Astrocyte of the cerebellum (primary cell): ENCODE results near the gene CRACR2B.

ENCODE experiments used
- DNase-seq: peaks from one replicate; pipeline ENCODE4 v3.0.0-alpha.2; 2011; ENCODE audit warnings: low read depth
- H3K4me3 ChIP-seq: 2 replicates; pipeline ENCODE4 v1.5.1; 2011; ENCODE audit warnings: mild to moderate bottlenecking, low read depth, low read length, moderate library complexity
- in situ Hi-C: cut with HindIII; loops from 2 replicates; pipeline ENCODE4 v1.10.0; 2017; ENCODE audit warnings: low sequenced_read_pairs
- TF ChIP-seq, protein P1 (sequence below): IDR thresholded peaks from 2 replicates; pipeline ENCODE4 v1.5.1; 2012; ENCODE audit warnings: low read length, low read depth, moderate library complexity, mild to moderate bottlenecking; ENCODE audit errors: missing control alignments

Gene CRACR2B

DNA sequence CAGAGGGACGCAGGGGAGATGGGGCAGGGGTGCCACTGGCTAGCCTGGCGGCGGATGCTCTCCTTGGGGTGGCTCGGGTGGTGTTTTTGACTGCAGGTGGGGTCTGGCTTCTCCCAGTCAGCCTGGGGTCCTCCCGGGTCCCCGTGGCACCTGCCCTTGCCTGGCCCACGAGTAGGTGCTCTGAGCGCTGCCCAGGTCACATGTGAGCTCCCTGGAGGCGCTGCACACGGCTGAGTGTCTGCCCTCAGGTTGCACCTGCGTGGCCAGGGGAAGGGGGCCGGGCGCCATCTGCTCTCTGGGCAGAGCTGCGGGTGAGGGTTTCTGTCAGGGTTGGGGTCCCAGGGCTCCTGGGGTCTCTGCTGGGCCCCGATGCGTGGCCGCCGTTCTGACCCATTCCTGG is 20.2 kb downstream of the CRACR2B start:
- no peak overlapping the region for H3K4me3 ChIP-seq
- TF ChIP-seq, protein P1, sequence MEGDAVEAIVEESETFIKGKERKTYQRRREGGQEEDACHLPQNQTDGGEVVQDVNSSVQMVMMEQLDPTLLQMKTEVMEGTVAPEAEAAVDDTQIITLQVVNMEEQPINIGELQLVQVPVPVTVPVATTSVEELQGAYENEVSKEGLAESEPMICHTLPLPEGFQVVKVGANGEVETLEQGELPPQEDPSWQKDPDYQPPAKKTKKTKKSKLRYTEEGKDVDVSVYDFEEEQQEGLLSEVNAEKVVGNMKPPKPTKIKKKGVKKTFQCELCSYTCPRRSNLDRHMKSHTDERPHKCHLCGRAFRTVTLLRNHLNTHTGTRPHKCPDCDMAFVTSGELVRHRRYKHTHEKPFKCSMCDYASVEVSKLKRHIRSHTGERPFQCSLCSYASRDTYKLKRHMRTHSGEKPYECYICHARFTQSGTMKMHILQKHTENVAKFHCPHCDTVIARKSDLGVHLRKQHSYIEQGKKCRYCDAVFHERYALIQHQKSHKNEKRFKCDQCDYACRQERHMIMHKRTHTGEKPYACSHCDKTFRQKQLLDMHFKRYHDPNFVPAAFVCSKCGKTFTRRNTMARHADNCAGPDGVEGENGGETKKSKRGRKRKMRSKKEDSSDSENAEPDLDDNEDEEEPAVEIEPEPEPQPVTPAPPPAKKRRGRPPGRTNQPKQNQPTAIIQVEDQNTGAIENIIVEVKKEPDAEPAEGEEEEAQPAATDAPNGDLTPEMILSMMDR, result no peak
- no peak for DNase-seq

DNA sequence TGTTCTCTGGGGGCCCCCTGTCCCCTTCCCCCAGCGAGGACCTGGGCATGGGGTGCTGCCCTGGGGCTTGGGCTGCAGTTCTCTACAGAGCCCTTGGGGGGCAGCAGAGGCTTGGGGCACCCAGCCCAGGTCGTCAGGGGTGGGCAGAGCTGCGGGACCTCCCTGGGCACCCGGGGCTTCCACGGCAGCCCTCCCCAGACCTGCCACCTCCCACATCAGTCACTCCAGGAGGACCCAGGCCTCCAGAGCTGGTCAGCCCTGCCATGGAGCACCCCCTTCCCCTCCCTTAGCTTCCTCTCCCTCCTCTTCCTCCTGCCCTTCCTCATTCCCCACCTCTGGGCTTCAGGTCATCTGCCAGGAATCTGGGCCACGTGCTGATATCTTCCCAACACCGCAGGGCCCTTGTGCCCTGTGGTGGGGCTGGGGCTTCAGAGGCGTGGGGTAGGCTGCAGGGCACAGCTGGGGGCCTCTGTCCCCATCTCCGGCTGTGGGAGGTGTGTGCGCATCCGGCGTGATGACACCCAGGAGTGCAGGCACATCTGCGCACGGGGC is 20.7 kb downstream of the CRACR2B start:
- TF ChIP-seq, protein P1, result peak; percentile 93
- DNase-seq, result no peak
- peak overlapping the region; percentile 3 for H3K4me3 ChIP-seq
- in situ Hi-C loops, result no loop called here

More for the DNA sequence above, 20.2 kb downstream of the CRACR2B start:
- in situ Hi-C loops, result no loop called here

DNA sequence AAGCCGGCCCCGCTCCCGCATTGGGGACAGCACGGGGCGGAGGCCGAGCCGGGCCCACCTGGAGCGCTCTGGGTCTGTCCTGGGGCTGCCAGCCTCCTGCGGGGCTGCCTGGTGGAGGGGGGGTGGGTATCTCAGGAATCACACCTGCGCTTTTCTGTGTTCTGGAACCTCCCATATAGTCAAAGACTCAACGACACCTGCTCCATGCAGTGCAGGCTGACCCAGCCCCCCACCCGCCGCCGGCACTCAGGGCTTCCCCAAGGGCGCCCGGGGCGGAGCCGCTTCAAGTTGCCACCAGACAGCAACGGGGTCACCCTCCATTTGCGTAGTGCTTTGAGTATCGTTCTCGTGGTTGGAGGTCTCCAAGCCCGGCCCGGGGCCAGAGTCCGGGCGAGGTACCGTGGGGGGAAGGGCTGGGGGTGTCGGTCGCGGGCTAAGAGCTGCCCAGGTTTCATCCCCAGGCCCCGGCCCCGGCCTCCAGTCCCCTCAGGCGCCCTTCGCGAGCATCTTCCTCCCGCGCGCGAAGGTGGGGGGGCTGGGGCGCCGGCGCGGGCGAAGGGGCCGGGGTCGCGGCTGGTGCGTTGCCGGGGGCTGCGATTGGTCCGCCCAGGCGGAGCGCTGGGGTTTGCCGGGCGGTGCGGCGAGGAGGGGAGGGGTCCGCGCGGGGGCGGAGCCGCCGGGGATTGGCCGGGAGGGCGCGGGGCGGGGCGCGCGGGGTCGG is 21.5 kb downstream of the CRACR2B start:
- in situ Hi-C loops, result no loop called here
- TF ChIP-seq, protein P1, result no peak
- peak overlapping the region; percentile 49 for H3K4me3 ChIP-seq
- no peak for DNase-seq

DNA sequence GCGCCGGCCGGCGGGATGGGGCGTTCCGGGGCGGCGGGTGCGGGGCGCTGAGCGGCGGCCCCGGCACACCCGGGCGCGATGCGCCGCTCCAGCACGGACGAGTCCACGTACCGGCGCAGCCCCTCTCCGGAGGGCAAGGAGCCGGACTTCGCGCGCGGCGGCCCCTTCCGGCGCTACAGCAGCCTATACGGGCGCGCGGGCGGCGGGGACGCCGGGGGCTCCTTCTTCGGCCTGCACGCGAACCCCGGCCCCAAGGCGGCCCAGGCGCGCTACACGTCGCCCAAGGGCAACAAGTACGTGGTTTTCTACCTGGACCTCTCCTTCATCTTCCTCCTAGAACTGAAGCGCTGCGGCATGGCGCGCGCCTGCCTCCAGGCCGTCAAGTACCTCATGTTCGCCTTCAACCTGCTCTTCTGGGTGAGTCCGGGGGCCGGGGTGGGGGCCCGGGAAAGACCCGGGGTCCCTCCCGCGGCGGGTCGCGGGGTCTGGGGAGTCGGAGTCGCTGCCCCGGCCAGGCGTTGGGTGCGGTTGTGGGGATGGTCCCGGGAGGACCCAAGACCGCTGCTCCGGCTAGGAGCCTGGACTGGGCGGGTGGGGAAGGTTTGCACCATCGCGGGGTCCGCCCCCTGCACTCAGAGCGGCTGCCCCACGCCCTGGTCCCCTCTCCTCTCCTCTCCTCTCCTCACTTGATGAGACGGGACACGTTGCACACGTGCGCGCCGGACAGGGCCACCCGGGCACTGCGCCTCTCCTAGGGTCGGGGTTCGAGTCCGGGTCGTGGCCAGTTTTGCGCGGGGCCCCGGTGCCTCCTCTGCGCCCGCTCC is 22.4 kb downstream of the CRACR2B start:
- DNase-seq, result no peak
- peak overlapping the region; percentile 49 for H3K4me3 ChIP-seq
- in situ Hi-C loops, result no loop called here
- TF ChIP-seq, protein P1, result no peak

DNA sequence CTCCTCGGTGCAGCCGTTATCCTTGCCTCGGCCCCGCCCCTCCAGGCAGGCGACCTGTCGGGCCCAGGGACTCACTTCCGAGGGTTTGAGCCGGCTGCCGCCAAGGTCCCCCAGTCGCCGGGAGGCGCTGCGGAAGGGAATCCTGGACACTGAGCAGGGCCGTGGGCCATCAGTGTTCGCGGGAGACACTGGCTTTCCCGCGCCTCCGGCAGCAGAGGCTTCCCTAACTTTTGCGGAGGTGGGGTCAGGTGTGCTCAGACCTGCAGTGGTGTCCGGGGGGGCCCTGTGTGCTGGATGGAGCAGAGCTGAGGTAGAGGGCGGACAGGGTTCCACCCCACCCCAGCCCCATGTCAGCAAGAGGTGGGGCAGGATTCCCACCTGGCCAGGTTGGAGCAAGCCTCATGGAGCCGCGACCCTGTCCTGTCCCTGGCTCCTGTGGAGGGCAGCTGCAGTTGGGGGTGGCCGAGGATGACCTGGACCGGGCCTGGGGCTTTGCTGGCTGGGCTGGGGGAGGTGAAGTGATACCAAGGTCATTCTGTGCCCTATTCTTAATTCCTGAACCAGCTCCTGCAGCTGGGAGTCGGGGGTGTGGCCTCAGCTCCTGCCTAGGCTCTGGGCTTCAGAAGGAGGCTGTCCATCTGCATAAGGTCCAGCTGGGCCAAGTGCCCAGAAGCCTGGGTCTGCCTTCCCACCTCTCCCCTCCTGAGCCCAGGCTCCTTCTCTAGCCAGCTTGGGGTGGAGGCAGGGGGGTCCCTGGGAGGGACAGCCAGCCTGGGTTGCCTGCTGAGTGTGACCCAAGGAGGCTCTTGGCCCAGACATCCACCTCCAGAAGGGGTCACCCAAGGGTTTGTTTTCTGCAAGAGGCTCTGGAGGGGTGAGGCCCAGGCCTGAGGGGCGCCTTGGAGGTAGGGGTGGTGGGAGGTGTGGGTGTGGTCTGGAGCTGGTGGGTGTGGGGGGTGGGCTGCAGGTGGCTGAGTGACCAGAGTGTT is 23.4 kb downstream of the CRACR2B start:
- TF ChIP-seq, protein P1, result peak; percentile 6
- in situ Hi-C loops, result no loop called here
- H3K4me3 ChIP-seq, result peak overlapping the region; percentile 49
- no peak for DNase-seq
